RPMI8226 (cell line): ENCODE results near the gene RFT1.
"Not testable (repeated sequence)": the region's sequence is repeated elsewhere in the genome, so short reads cannot be mapped to it uniquely, and the experiment has no call there.

Source experiments
- DNase-seq: peaks from one replicate; pipeline ENCODE4 v3.0.0-alpha.2; 2015

RFT1 gene

DNA sequence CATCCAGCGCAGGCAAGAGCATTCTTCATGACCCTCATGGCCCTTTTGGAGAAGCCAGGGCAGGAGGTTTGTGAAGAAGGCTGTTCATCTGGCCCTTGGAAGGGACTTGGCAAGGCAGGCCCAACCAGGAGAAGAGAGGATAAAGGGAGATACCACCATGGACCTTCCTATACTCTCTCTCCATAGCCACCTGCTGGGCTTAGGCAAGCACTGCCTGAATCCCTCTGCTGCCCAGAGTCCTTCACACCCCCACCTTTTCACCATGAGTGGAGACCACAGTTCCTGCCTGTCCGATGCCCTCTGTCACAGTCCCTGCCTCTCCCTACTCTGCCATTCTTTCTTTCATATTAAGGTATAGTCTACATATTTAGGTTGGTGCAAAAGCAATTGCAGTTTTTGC is 73.8 kb downstream of the RFT1 start:
- DNase-seq = peak; percentile 27

DNA sequence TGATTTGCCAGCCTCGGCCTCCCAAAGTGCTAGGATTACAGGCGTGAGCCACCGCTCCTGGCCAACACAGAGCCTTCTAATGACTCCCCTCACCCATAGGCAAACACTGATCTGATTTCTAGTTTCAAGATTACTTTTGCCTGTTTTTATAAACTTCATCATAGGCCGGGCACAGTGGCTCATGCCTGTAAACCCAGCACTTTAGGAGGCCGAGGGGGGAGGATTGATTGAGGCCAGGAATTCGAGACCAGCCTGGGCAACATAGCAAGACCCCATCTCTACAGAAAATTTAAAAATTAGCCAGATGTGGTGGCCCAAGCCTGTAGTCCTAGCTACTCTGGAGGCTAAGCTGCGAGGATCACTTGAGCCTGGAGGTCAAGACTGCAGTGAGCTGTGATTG is 76.0 kb downstream of the RFT1 start:
- DNase-seq = not testable (repeated sequence)

DNA sequence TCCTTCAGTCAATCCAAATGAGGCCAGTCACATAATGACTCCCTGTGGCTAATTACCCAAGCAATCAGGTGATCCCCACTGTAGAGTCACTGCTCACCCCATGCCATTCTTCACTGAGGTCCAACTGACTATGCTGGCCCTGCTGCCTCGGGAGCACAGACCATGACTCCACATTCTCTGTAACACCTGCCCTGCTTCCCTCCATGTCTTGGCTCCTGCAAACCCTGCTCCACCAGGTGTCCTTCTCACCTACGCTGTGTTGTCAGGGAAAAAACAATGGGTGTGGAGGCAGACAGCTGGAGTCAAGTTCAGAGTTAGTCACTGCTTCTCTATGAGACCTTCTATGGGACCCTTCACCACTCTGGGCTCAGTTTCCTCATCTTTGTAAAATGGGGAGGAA is 78.3 kb downstream of the RFT1 start:
- DNase-seq = no peak

DNA sequence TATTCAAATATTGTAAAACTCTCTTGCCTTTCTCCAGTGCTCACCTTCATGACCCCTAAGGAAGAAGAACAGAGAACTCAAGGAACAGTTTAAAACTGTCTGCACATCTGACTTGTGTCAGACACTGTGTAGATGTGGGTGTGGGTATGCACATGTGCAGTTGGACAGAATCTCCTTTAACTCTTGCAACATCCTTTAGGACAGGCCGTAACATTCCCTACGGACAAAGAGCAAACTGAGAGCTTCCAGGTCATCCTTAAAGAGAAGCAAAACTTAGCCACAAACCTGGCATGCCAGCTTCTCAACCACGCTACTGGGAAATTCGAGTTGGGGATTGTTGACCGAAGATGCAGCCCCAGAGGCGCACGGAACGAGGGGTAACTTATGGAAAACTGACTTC is 80.2 kb downstream of the RFT1 start:
- no peak for DNase-seq

DNA sequence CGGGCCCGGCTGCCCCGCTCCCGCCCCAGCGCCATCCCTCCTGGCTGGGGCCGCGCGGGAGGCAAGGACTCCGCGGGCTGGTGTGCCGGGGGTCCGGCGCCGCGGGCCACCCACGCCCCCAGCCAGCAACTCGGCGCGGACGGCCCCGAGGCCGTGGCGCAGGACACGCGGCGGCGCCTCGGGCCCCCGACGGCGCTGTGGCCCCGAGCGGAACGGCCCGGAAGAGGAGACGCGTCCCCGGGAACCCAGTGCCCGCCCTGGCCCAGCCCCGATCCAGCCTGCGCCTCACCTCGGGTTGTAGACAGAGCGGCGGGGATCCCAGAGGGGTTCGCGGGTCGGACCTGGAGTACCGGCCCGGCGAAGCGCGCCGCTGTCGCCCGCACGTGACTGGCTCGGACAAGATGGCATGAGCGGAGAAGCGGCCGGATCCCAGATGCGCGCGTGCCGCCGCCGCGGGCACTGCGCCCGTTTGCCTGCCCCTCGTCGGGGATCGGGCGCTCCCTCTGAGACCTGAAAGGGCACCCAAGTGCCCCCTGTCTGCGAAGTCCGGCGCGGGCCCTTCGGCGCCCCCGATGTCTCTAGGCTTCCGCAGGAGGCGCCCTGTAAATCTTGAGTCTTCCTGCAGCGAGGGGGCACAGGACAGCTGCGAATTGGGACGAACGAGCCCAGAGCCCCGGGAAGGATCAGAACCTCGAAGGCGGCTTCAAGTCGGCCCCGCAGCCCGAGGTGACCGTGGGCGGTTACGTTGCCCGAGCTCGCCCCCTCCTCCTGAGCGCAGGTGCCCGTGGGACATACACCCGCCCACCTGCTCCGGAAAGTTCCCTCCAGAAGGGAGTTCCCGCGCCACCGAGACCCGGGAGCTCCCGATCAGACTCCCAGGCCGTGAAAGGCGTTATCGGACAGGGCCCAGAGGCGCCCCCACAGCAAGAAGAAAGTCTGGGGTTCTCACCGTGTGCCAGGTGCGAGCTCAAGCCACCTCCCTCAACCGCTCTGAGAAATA is 83.8 kb downstream of the RFT1 start:
- peak; percentile 86 for DNase-seq

DNA sequence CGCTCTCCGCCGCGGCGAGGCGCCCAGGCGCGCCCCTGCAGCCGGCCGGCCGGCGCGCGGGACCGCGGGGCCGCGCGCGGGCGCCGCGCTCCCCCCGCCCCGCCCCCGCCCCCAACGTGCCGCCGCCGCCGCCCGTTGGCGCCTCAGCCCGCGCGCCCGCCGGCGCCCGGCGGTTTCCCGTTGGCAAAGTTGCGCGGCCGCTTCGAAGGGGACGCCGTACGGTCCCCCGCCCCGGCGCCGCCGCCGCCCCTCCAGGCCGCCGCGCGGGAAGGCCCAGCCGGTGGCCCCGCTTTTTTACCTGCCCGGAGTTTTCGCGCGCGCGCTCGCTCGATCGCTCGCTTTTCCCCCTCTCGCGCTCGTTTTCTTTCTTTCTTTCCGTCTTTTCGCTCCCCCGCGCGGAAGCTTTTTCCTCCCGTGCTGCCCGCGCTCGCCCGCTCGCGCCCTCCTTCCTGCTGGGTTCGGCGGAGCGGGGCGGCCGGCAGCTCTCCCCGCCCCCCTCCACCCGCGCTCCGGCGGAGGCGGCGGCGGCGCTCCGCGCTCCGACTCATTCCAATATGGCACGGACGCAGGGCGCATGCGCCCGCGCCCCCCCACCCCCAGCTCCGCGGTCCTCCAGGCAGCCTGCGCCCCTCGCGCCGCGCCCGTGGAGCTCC is 84.6 kb downstream of the RFT1 start, which contains the start of gene SFMBT1:
TSS of gene SFMBT1 (minus strand) at position 556 of the 653 bp plus-strand sequence. CDS start 76,945 bp downstream, outside the sequence.
- DNase-seq = peak; percentile 84

DNA sequence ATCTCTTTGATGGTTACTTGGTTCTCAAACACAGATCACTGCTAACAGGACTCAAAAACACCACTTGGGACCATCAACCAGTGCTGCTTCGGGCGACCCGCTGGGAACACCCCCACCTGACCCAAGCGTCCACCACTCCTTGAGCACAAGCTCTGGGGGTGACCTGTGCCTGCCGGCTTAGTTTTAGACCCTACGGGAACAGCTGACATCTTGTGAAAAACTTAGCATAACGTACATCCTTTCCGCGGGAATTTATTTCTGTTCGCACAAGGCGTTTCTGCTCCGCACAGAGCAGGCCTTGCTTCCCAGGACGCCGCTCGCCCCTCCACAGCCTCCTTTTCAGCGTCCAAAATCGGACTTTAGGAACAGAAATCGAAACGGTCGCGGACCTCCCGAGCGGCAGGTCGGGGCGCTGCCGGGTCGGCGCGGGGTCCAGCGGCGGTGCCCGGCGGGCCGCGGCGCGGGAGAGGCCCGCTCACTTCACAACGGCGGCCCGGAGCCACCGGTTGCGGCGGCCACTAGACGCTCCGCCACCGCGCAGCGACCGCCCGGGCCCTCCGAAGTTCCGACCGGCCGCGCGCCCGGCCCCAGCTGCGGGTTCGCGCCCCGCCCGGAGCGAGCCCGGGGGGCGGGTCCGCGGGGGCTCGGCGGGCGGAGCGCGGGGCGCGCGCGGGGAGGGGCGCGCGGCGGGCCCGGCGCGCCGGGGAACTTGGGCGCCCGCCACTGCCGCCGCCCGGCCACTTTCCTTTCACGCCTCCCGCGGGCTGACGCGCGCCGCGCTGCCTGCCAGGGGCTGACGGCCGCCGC is 85.3 kb downstream of the RFT1 start:
- peak; percentile 78 for DNase-seq

DNA sequence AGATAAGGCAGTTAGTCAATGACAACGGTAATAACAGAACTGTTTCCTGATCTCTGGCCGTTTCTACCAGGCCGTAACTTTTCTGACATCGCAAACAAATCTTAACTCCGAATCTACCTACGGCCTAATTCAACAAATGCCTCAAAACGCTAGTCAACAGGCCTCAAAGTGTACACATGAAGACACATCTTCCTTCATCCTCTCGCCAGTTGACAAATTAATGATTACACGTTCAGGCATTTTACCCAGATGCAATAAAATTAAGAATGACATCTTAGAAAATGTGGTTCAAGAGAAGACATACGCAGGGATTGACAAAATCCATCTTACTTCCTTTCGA is 85.9 kb downstream of the RFT1 start:
- no peak for DNase-seq

DNA sequence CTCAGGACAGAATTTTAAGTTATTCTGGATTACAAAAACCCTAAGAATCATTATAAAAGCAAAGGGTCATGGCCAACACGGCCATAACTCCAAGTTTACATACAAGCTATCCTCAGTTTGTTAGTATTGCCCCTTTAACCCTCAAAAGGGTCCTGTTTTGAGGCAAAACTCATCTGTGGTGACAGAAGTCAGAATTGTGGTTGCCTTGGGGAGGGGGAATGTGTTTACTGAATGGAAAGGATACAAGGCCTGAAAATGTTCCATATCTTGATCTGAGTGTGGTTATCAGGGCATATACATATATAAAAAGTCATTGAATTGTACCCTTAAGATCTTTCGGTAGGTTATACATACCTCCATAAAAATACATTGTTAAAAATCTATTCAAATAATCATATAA is 86.5 kb downstream of the RFT1 start:
- no peak for DNase-seq

DNA sequence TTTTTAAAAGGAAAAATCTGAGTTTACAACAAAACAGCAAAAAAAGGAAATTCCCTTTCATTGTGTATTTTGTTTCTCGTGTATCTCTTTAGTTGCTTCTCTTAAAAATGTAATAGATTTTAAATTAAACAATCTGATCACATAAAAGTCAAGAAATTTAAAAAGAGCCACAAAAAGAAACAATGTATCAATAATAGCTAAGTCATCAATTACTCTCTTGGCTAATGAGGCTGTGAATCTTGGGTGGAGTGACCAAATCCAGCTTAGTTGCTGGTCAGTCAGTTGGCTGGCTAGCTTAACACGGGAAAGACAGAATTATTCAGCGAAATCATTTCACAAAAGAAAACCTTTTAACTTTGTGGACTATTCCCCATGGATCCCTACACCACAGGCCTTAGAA is 87.6 kb downstream of the RFT1 start:
- DNase-seq = no peak

DNA sequence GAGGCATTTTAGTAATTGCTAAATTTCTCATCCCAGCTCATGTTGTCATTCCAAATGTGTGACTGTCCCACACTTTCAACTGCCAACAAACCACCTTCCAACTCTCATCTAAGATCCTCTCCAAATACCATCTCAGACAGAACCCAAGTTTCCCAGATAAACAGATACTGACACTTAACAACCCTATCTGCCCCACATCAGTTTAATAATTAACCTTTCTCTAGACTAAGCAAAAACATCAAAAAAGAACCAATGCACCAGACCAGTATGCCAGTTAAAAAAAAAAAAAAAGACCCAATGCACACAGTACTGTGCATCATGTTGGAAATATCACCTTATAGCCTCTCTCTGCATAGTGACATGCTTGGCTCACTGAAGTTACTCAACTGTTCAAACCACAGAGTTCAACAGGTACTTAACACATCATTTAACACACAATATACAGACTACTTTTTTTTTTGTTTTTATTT is 89.8 kb downstream of the RFT1 start:
- DNase-seq = no peak

DNA sequence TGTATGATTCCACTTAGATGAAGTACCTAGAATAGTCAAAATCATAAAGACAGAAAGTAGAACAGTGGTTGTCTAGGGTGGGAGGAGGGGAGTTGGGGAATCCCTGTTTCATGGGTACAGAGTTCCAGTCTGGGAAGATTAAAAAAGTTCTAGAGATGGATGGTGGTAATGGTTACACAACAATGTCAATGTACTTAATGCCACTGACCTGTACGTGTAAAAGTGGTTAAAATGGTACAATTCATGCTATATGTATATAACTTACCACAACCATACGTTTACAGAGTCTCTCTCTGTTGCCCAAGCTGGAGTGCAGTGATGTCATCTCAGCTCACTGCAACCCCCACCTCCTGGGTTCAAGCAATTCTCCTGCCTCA is 90.9 kb downstream of the RFT1 start:
- no peak for DNase-seq

DNA sequence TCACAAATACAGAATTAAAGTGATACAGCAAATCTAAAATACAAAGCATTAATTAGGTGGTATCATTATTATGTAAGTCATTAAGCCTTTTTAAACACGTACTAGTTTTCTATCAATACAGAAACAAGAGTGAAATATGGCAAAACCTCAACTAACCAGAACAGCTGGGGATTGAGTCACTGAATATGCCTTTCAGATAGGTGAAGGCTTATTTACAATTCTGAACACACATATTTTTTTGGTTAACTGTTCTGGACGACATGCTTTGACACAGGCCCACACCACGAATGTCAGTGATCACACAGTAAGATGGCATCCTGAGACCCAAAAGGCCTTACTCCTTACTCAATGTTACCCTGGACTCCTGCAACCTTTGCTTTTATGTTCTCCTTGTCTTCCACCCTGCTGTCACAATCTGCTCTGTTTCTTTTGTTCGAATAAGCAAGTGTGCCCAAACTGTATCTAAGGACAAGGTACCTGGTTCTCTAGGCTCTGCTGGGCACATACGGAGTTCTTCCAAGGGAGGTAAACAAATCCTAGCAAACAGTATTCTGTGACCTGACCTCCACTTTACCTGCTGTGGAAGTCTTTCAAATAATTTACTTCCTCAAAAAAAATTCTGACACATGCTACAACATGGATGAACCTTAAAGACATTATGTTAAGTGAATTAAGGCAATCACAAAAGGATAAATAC is 91.4 kb downstream of the RFT1 start:
- DNase-seq = no peak
